HTR-8/SVneo (cell line): ENCODE data around the gene ADRA2A.

Experiments used
- DNase-seq: peaks from one replicate; pipeline ENCODE4 v3.0.0; 2011; ENCODE audit warnings: low spot score, mixed read lengths; ENCODE audit not compliant: insufficient read length
- FAIRE-seq: peaks from 2 replicates; lab custom pipeline; 2011; peaks lifted over from hg19 to GRCh38; lab: Jason Lieb, UNC

The ADRA2A gene

GRCh38 chr10:111107023-111107422 lies 30.2 kb downstream of the ADRA2A start:
- FAIRE-seq = no peak

GRCh38 chr10:111107846-111108245 lies 31.0 kb downstream of the ADRA2A start:
- FAIRE-seq (no peak), DNase-seq (no peak)

More at GRCh38 chr10:111107023-111107422, 30.2 kb downstream of the ADRA2A start:
- DNase-seq = no peak

GRCh38 chr10:111108441-111108840 lies 31.6 kb downstream of the ADRA2A start:
- FAIRE-seq = no peak
- no peak for DNase-seq

- FAIRE-seq = no peak
Observed at GRCh38 chr10:111109501-111110242, 32.8 kb downstream of the ADRA2A start.

GRCh38 chr10:111110771-111111170 lies 33.9 kb downstream of the ADRA2A start:
- DNase-seq = no peak
- FAIRE-seq = no peak

More at GRCh38 chr10:111109501-111110242, 32.8 kb downstream of the ADRA2A start:
- no peak for DNase-seq

GRCh38 chr10:111112333-111112732 lies 35.5 kb downstream of the ADRA2A start:
- DNase-seq (no peak), FAIRE-seq (no peak)

- FAIRE-seq = no peak
- no peak for DNase-seq
Observed at GRCh38 chr10:111113238-111113960, 36.6 kb downstream of the ADRA2A start.

GRCh38 chr10:111113961-111114757 lies 37.3 kb downstream of the ADRA2A start:
- FAIRE-seq (no peak), DNase-seq (no peak)

- FAIRE-seq = no peak
Observed at GRCh38 chr10:111114758-111115500, 38.1 kb downstream of the ADRA2A start.

GRCh38 chr10:111116211-111116610 lies 39.4 kb downstream of the ADRA2A start:
- no peak for FAIRE-seq
- no peak for DNase-seq

More at GRCh38 chr10:111114758-111115500, 38.1 kb downstream of the ADRA2A start:
- DNase-seq = no peak

GRCh38 chr10:111116762-111117445 lies 40.1 kb downstream of the ADRA2A start:
- FAIRE-seq (no peak), DNase-seq (no peak)

- no peak for FAIRE-seq
Observed at GRCh38 chr10:111117528-111118277, 40.9 kb downstream of the ADRA2A start.

GRCh38 chr10:111118758-111119157 lies 41.9 kb downstream of the ADRA2A start:
- DNase-seq = no peak
- no peak for FAIRE-seq

More at GRCh38 chr10:111117528-111118277, 40.9 kb downstream of the ADRA2A start:
- DNase-seq = no peak

- DNase-seq = no peak
- no peak for FAIRE-seq
Observed at GRCh38 chr10:111119637-111120036, 42.8 kb downstream of the ADRA2A start.

GRCh38 chr10:111122127-111122526 lies 45.3 kb downstream of the ADRA2A start:
- no peak for DNase-seq
- no peak for FAIRE-seq

GRCh38 chr10:111123883-111124282 lies 47.1 kb downstream of the ADRA2A start:
- DNase-seq (no peak), FAIRE-seq (no peak)

GRCh38 chr10:111125102-111125501 lies 48.3 kb downstream of the ADRA2A start:
- no peak for FAIRE-seq
- no peak for DNase-seq

GRCh38 chr10:111126077-111126476 lies 49.2 kb downstream of the ADRA2A start:
- FAIRE-seq (no peak), DNase-seq (no peak)
